Neuronal stem cell (in vitro differentiated cells): ENCODE results near the gene ERVH48-1.
A peak's percentile ranks its signal among the peaks of the same experiment; 100 is the strongest.

Source experiments
- DNase-seq: peaks from one replicate; pipeline ENCODE4 v3.0.0-alpha.2; 2013; ENCODE audit warnings: low spot score
- H2AFZ ChIP-seq: one replicate; pipeline ENCODE4 v1.6.1; 2013; ENCODE audit warnings: mild to moderate bottlenecking, low read length, inconsistent platforms
- H2AK5ac ChIP-seq: 2 replicates; pipeline ENCODE4 v1.6.1; 2013; ENCODE audit warnings: low read depth, mild to moderate bottlenecking, inconsistent platforms, low read length, moderate library complexity, mixed read lengths
- H2BK120ac ChIP-seq: 2 replicates; pipeline ENCODE4 v1.6.1; 2013; ENCODE audit warnings: low read depth, mild to moderate bottlenecking, inconsistent platforms, low read length, moderate library complexity, mixed read lengths
- H2BK12ac ChIP-seq: one replicate; pipeline ENCODE4 v1.6.1; 2013; ENCODE audit warnings: low read length, inconsistent platforms
- H2BK15ac ChIP-seq: 2 replicates; pipeline ENCODE4 v1.6.1; 2013; ENCODE audit warnings: mild to moderate bottlenecking, low read length, inconsistent platforms, mixed read lengths
- H2BK5ac ChIP-seq: one replicate; pipeline ENCODE4 v1.6.1; 2013; ENCODE audit warnings: inconsistent platforms, mild to moderate bottlenecking, low read length, moderate library complexity
- H3K14ac ChIP-seq: one replicate; pipeline ENCODE4 v1.6.1; 2013; ENCODE audit warnings: low read length, inconsistent platforms
- H3K18ac ChIP-seq: 2 replicates; pipeline ENCODE4 v1.6.1; 2013; ENCODE audit warnings: low read length, inconsistent platforms
- H3K23ac ChIP-seq: 2 replicates; pipeline ENCODE4 v1.6.1; 2013; ENCODE audit warnings: low read depth, mild to moderate bottlenecking, mixed read lengths, low read length, inconsistent platforms; ENCODE audit not compliant: poor library complexity
- H3K27ac ChIP-seq: replicated peaks from 3 replicates; pipeline ENCODE4 v1.5.1; 2013; ENCODE audit warnings: low read length, inconsistent platforms
- H3K27me3 ChIP-seq, 3 experiments: 2 replicates each; pipeline ENCODE4 v1.6.1; 2013; ENCODE audit warnings: low read length in 3 of 3, mild to moderate bottlenecking in 2 of 3, inconsistent platforms in 1 of 3, low read depth in 1 of 3, mixed read lengths in 1 of 3, moderate library complexity in 1 of 3; ENCODE audit not compliant: control insufficient read depth in 3 of 3, insufficient read depth in 3 of 3
- H3K36me3 ChIP-seq, 2 donors: replicated peaks in 1 of 2; 2 replicates each; pipeline ENCODE4 v1.6.1; 2013; ENCODE audit warnings: low read length in 2 of 2; ENCODE audit not compliant: control insufficient read depth in 2 of 2, insufficient read depth in 2 of 2
- H3K4ac ChIP-seq: 2 replicates; pipeline ENCODE4 v1.6.1; 2013; ENCODE audit warnings: inconsistent platforms, mild to moderate bottlenecking, low read length, moderate library complexity
- H3K4me1 ChIP-seq, 2 donors: 1 replicate in 1 of 2; 2 replicates in 1 of 2; pipeline ENCODE4 v1.6.1; 2013; ENCODE audit warnings: low read length in 2 of 2, low read depth in 1 of 2; ENCODE audit not compliant: control insufficient read depth in 2 of 2, insufficient read depth in 1 of 2
- H3K4me2 ChIP-seq: one replicate; pipeline ENCODE4 v1.6.1; 2013; ENCODE audit warnings: mild to moderate bottlenecking, low read length, inconsistent platforms; ENCODE audit not compliant: insufficient read depth, poor library complexity, severe bottlenecking
- H3K4me3 ChIP-seq, 2 donors: 2 replicates each; pipeline ENCODE4 v1.5.1; 2013; ENCODE audit warnings: low read length in 2 of 2, mild to moderate bottlenecking in 2 of 2, inconsistent platforms in 1 of 2, moderate library complexity in 1 of 2
- H3K79me1 ChIP-seq: one replicate; pipeline ENCODE4 v1.6.1; 2013; ENCODE audit warnings: low read depth, mild to moderate bottlenecking, inconsistent platforms, low read length, moderate library complexity
- H3K9ac ChIP-seq: one replicate; pipeline ENCODE4 v1.6.1; 2013; ENCODE audit warnings: mild to moderate bottlenecking, low read depth, low read length, inconsistent platforms; ENCODE audit not compliant: poor library complexity
- H3K9me3 ChIP-seq, 2 donors: replicated peaks in 1 of 2; 2 replicates each; pipeline versions ENCODE3 to v1.6.1; 2013; ENCODE audit warnings: low read length in 2 of 2, mild to moderate bottlenecking in 2 of 2, inconsistent platforms in 1 of 2, low read depth in 1 of 2, mixed read lengths in 1 of 2, moderate library complexity in 1 of 2; ENCODE audit not compliant: control insufficient read depth in 2 of 2, insufficient read depth in 1 of 2
- H4K8ac ChIP-seq: one replicate; pipeline ENCODE4 v1.6.1; 2013; ENCODE audit warnings: low read depth, mild to moderate bottlenecking, inconsistent platforms, low read length, moderate library complexity
- H4K91ac ChIP-seq: one replicate; pipeline ENCODE4 v1.6.1; 2013; ENCODE audit warnings: low read length, low read depth, mild to moderate bottlenecking, inconsistent platforms; ENCODE audit not compliant: poor library complexity
- WGBS, 2 donors: extraction: QIAGEN DNeasy Blood & Tissue Kit; methylation state at CpG; one replicate each; pipeline ENCODE4 v1.1.7; 2013; ENCODE audit warnings: missing lambda C conversion rate in 2 of 2, mixed read lengths in 1 of 2; ENCODE audit not compliant: insufficient read length in 2 of 2, insufficient replicate concordance in 1 of 2; ENCODE audit errors: extremely low coverage in 2 of 2; 5-methylcytosine and 5-hydroxymethylcytosine counted together

ERVH48-1 gene

DNA sequence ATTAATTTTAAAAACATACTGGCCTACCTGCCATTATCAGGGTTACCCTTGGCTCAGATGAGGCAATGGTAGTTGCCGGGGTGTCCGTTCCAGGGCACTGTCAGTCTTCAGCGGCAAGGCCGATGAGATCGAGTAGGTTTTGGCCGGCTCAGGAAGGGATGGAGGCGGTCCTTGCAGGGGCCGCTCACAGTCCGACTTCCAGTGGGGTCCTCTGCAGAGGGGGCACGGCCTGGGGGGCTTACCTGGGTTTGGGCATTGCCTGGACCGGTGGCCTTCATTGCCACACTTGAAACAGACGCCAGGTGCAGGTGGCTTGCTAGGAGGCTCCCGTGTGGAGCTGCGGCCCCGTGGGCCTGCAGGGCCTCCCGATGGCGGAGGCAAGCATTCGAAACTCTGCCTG, 2.5 kb downstream of the ERVH48-1 start:
- Histone ChIP-seq H2BK12ac (no peak overlapping the region), H4K91ac (no peak overlapping the region), H3K4me2 (no peak overlapping the region), H3K9ac (no peak overlapping the region), H3K18ac (no peak overlapping the region), H3K27ac (no peak overlapping the region), H2AFZ (no peak overlapping the region), H3K4me1 (peaks cover 6 to 12% of the 10 kb centered on the region in 2 donors), H3K9me3 (peaks cover 2 to 4% of the 10 kb centered on the region in 2 donors), H2BK15ac (no peak overlapping the region), H3K14ac (no peak overlapping the region), H3K23ac (peak overlapping the region; percentile 70), H3K36me3 (no peaks in the 10 kb centered on the region), H3K4me3 (no peak overlapping the region), H3K4ac (no peak overlapping the region), H2BK120ac (no peak overlapping the region), H3K27me3 (no peaks in the 10 kb centered on the region), H3K79me1 (no peaks in the 10 kb centered on the region), H2AK5ac (no peak overlapping the region), H4K8ac (no peak overlapping the region), H2BK5ac (no peak overlapping the region)
- DNase-seq = no peak
- WGBS, 2 donors = no CpG with 5 or more reads among the region's 18 CpGs

- Histone ChIP-seq H4K8ac (no peak overlapping the region), H3K4me1 (peaks cover 6 to 12% of the 10 kb centered on the region in 2 donors), H2AFZ (no peak overlapping the region), H3K14ac (no peak overlapping the region), H4K91ac (no peak overlapping the region), H3K18ac (no peak overlapping the region), H2BK15ac (no peak overlapping the region), H3K9me3 (no peaks in the 10 kb centered on the region), H3K4ac (no peak overlapping the region), H3K36me3 (no peaks in the 10 kb centered on the region), H3K79me1 (no peaks in the 10 kb centered on the region), H2AK5ac (no peak overlapping the region), H2BK12ac (no peak overlapping the region), H2BK120ac (no peak overlapping the region), H2BK5ac (no peak overlapping the region), H3K23ac (no peak overlapping the region), H3K27ac (no peak overlapping the region), H3K9ac (no peak overlapping the region), H3K4me3 (no peak overlapping the region), H3K4me2 (no peak overlapping the region), H3K27me3 (no peaks in the 10 kb centered on the region)
- WGBS, 2 donors = 100% methylated on average over 2 of the region's 4 CpGs; no CpG with 5 or more reads in 1 of the 2 donors
- DNase-seq = no peak
These were observed 3.5 kb downstream of the ERVH48-1 start for GRCh38 chr21:42921927-42922326.

DNA sequence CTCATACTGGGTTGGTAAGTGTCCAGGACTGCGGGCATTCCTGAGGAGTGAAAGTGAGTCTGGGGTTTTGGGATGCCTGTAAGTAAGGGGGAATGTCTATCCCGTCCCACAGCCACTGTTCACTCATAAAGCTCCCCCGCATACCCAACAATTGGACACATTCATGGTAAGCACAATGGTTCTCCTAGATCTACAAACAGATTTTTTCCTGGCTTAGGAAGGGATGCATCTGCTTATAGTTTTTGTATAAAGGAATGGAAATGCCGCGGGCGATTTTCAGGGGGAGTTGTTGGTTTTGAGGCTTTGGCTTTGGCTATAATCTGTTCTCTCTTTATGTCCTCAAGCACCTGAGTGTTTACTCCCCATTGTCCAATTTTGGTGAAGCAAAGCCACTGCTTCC, 7.1 kb downstream of the ERVH48-1 start:
- no peak overlapping the region for H2BK15ac ChIP-seq
- H4K8ac ChIP-seq = no peak overlapping the region
- no peak overlapping the region for H2BK5ac ChIP-seq
- H3K18ac ChIP-seq = no peak overlapping the region
- no peak overlapping the region for H2BK120ac ChIP-seq
- no peak overlapping the region for H4K91ac ChIP-seq
- no peak for DNase-seq
- no peaks in the 10 kb centered on the region for H3K27me3 ChIP-seq
- H3K27ac ChIP-seq = no peak overlapping the region
- no CpG with 5 or more reads among the region's 6 CpGs for WGBS, 2 donors
- H3K79me1 ChIP-seq = no peaks in the 10 kb centered on the region
- H3K4ac ChIP-seq = no peak overlapping the region
- no peak overlapping the region for H2AK5ac ChIP-seq
- no peak overlapping the region for H3K23ac ChIP-seq
- H2AFZ ChIP-seq = no peak overlapping the region
- no peak overlapping the region for H2BK12ac ChIP-seq
- no peaks in the 10 kb centered on the region for H3K4me1 ChIP-seq
- no peak overlapping the region for H3K9ac ChIP-seq
- H3K4me3 ChIP-seq = no peak overlapping the region
- H3K36me3 ChIP-seq = peaks cover 0 to 1% of the 10 kb centered on the region in 2 donors
- no peaks in the 10 kb centered on the region for H3K9me3 ChIP-seq
- H3K14ac ChIP-seq = no peak overlapping the region
- H3K4me2 ChIP-seq = no peak overlapping the region

GRCh38 chr21:42913476-42913875, 12.0 kb downstream of the ERVH48-1 start:
- Histone ChIP-seq H3K14ac (no peak overlapping the region), H3K79me1 (no peaks in the 10 kb centered on the region), H2AK5ac (no peak overlapping the region), H4K91ac (no peak overlapping the region), H3K9ac (no peak overlapping the region), H4K8ac (no peak overlapping the region), H3K4me3 (no peak overlapping the region), H2BK120ac (no peak overlapping the region), H3K27ac (no peak overlapping the region), H2BK12ac (no peak overlapping the region), H3K9me3 (no peaks in the 10 kb centered on the region), H2BK15ac (no peak overlapping the region), H3K4ac (peak overlapping the region; percentile 37), H3K4me1 (no peaks in the 10 kb centered on the region), H2AFZ (no peak overlapping the region), H3K23ac (peak overlapping the region; percentile 17), H3K36me3 (peaks cover 6 to 42% of the 10 kb centered on the region in 2 donors), H3K4me2 (no peak overlapping the region), H3K18ac (no peak overlapping the region), H2BK5ac (no peak overlapping the region), H3K27me3 (no peaks in the 10 kb centered on the region)
- DNase-seq = no peak
- no CpG with 5 or more reads among the region's 7 CpGs for WGBS, 2 donors
